ENCODE measurements around the gene ZDHHC7. TPM values are rescaled to one million over a fixed set of nuclear protein-coding genes. Genes with fewer than 3 reads are reported as not detected.

Gene ZDHHC7
- total and polyA plus RNA-seq, 9 of the 15 experiments (the other 6 are each of a cell fraction or from before 2014, with no cell fraction given): 1.7 to 49.7 (median 37.4) TPM

GRCh38 chr16:85051067-85051581 lies 39.8 kb upstream of the ZDHHC7 start (continued):
- no peak for TF ChIP-seq JUND (IDR thresholded peaks at IDR 0.05; ENCODE audit: borderline replicate concordance, low read depth, low read length)
- no peak; the same call in 2 of the 3 replicates for TF ChIP-seq JUND (tag; IDR thresholded peaks at IDR 0.05; ENCODE audit: borderline replicate concordance, low read depth, low read length)
- TF ChIP-seq GMEB1 (CRISPR knock-in tag; IDR thresholded peaks at IDR 0.05): no peak
- no peak for TF ChIP-seq ZNF780A (CRISPR knock-in tag; IDR thresholded peaks at IDR 0.05)
- TF ChIP-seq ZNF77 (CRISPR knock-in tag; IDR thresholded peaks at IDR 0.05): no peak
- no peak for TF ChIP-seq POLR2B (IDR thresholded peaks at IDR 0.05; ENCODE audit: low read depth, partially characterized antibody)
- TF ChIP-seq, protein P1, sequence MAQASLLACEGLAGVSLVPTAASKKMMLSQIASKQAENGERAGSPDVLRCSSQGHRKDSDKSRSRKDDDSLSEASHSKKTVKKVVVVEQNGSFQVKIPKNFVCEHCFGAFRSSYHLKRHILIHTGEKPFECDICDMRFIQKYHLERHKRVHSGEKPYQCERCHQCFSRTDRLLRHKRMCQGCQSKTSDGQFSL (CRISPR knock-in tag; IDR thresholded peaks at IDR 0.05): no peak
- TF ChIP-seq, protein P1 (tag; IDR thresholded peaks at IDR 0.05): no peak
- TF ChIP-seq HDAC1 (IDR thresholded peaks at IDR 0.05): peak in 1 of 2 experiments; percentile 2; a peak in 1 of 4 replicates
- TF ChIP-seq, protein P2, sequence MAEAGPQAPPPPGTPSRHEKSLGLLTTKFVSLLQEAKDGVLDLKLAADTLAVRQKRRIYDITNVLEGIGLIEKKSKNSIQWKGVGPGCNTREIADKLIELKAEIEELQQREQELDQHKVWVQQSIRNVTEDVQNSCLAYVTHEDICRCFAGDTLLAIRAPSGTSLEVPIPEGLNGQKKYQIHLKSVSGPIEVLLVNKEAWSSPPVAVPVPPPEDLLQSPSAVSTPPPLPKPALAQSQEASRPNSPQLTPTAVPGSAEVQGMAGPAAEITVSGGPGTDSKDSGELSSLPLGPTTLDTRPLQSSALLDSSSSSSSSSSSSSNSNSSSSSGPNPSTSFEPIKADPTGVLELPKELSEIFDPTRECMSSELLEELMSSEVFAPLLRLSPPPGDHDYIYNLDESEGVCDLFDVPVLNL (CRISPR knock-in tag; IDR thresholded peaks at IDR 0.05; ENCODE audit: low read depth): no peak
- TF ChIP-seq TGIF2 (CRISPR knock-in tag; IDR thresholded peaks at IDR 0.05): no peak
- no peak for TF ChIP-seq ETV5 (CRISPR knock-in tag; IDR thresholded peaks at IDR 0.05; ENCODE audit: low read depth)
- TF ChIP-seq SMC3 (conservative IDR thresholded peaks at IDR 0.05; ENCODE audit: insufficient read depth, low read depth, low read length): no peak
- TF ChIP-seq C11orf30 (IDR thresholded peaks at IDR 0.05; ENCODE audit: low read depth): no peak
- no peak for TF ChIP-seq KDM5B (IDR thresholded peaks at IDR 0.05; ENCODE audit: insufficient replicate concordance, low read depth, low read length)
- TF ChIP-seq SRSF7 (optimal IDR thresholded peaks at IDR 0.05; ENCODE audit: low read depth, low read length): no peak
- TF ChIP-seq, protein P3, sequence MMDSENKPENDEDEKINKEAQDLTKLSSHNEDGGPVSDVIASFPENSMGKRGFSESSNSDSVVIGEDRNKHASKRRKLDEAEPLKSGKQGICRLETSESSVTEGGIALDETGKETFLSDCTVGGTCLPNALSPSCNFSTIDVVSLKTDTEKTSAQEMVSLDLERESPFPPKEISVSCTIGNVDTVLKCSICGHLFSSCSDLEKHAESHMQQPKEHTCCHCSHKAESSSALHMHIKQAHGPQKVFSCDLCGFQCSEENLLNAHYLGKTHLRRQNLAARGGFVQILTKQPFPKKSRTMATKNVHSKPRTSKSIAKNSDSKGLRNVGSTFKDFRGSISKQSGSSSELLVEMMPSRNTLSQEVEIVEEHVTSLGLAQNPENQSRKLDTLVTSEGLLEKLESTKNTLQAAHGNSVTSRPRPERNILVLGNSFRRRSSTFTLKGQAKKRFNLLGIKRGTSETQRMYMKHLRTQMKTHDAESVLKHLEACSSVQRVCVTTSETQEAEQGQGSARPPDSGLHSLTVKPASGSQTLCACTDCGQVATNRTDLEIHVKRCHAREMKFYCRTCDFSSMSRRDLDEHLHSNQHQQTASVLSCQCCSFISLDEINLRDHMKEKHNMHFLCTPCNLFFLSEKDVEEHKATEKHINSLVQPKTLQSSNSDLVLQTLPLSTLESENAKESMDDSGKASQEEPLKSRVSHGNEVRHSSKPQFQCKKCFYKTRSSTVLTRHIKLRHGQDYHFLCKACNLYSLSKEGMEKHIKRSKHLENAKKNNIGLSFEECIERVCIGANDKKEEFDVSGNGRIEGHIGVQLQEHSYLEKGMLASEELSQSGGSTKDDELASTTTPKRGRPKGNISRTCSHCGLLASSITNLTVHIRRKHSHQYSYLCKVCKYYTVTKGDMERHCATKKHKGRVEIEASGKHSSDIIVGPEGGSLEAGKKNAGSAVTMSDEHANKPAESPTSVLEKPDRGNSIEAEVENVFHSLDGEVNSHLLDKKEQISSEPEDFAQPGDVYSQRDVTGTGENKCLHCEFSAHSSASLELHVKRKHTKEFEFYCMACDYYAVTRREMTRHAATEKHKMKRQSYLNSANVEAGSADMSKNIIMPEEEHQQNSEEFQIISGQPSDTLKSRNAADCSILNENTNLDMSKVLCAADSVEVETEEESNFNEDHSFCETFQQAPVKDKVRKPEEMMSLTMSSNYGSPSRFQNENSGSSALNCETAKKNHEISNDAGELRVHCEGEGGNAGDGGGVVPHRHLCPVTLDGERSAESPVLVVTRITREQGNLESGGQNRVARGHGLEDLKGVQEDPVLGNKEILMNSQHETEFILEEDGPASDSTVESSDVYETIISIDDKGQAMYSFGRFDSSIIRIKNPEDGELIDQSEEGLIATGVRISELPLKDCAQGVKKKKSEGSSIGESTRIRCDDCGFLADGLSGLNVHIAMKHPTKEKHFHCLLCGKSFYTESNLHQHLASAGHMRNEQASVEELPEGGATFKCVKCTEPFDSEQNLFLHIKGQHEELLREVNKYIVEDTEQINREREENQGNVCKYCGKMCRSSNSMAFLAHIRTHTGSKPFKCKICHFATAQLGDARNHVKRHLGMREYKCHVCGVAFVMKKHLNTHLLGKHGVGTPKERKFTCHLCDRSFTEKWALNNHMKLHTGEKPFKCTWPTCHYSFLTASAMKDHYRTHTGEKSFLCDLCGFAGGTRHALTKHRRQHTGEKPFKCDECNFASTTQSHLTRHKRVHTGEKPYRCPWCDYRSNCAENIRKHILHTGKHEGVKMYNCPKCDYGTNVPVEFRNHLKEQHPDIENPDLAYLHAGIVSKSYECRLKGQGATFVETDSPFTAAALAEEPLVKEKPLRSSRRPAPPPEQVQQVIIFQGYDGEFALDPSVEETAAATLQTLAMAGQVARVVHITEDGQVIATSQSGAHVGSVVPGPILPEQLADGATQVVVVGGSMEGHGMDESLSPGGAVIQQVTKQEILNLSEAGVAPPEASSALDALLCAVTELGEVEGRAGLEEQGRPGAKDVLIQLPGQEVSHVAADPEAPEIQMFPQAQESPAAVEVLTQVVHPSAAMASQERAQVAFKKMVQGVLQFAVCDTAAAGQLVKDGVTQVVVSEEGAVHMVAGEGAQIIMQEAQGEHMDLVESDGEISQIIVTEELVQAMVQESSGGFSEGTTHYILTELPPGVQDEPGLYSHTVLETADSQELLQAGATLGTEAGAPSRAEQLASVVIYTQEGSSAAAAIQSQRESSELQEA (IDR thresholded peaks at IDR 0.05; ENCODE audit: low read depth): no peak

Data from K562 (cell line).